HG03097 (cell line): ENCODE data around the gene PAQR5.
"Not testable (repeated sequence)": the region's sequence is repeated elsewhere in the genome, so short reads cannot be mapped to it uniquely, and the experiment has no call there.

Experiments used
- ATAC-seq: cut with Tn5 transposase; IDR thresholded peaks from one replicate; pipeline ENCODE4 v1.9.1; 2021; ENCODE audit not compliant: unreplicated experiment, low FRiP score

Gene PAQR5, protein sequence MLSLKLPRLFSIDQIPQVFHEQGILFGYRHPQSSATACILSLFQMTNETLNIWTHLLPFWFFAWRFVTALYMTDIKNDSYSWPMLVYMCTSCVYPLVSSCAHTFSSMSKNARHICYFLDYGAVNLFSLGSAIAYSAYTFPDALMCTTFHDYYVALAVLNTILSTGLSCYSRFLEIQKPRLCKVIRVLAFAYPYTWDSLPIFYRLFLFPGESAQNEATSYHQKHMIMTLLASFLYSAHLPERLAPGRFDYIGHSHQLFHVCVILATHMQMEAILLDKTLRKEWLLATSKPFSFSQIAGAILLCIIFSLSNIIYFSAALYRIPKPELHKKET

DNA sequence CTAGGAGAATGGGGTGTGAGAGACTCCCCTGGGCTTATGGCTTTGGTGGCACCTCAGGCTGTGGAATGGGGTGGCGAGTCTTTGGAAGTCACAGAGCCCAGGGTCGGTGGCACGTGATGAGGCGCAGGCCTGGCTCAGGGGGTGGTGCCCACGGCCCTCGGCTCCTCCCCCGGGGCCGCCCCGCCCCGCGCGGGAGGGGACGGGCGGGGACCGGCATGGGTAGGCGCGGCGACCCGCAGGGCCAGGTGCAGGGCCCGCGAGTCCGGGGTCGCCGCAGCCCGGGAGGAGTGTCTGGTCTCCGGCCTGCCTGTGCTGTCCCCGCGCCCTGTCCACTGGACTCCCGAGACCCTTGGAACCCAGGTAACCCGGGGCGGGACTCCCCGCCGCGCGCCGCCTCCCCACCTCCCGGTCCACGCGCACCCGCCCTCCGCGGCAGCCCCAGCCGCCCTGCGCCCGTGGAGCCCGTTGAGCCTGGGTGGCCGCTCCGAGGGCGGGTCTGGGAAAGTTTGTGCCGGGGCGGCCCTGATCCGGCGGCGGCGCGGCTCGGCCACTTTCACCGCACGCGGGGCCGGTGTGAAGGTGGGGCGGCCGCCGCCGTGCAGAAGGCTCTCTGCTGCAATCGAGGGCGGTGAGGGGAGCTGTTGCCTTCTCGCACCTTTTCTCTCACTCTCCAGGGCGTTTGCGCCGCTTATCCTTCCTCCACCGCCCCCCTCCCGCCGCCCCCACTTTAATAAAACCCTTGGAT, at the start of gene PAQR5:
PAQR5 (plus strand) TSS at position 216 of the 745 bp plus-strand sequence. CDS start 61,169 bp downstream, outside the sequence.
- ATAC-seq = no peak

DNA sequence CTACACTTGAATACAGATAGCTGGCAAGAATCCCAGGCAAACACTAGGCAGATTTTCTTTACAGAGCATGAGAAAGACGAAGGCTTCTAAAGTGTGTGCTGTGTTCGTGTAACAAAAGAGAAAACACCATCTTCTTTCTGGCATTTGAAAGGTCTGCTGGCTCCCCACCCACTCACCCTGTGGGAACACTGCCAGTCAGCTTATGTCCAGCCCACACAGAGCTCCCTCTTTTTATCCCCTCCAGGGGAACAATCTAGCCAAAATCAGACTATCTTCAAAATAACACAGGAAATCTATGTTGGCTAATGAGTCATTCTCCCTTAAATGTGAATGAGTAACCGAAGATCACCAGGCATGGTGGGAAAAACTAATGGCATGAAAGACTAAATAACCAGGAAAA, 45.6 kb upstream of the PAQR5 start:
- ATAC-seq = no peak

DNA sequence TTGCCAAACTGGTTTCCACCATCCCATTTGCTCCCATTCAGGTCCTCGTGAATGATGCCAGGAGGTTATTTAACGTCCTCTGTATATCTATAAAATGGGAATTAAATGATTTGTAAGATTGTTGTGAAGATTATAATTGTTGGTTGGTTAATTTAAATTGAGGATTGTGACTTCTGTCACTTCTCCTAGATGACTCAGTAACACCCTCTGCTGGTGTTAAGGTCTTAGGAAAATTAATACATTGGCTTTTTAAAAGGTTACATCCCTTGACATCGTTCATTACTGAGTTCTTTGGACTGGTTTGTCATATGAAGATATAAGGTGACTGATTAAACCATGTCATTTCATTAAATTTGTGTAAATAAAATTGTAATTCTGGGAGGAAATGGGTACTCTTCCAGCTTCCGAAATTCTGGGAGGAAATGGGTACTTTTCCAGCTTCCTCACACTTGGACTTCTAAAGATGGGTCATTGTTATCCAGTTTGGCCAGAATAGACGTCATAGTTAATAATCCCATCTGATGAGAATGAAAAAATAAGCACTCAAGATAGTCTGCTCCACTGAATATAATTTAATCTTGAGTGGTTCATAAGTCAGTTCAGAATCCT, 33.3 kb upstream of the PAQR5 start:
- ATAC-seq = no peak

DNA sequence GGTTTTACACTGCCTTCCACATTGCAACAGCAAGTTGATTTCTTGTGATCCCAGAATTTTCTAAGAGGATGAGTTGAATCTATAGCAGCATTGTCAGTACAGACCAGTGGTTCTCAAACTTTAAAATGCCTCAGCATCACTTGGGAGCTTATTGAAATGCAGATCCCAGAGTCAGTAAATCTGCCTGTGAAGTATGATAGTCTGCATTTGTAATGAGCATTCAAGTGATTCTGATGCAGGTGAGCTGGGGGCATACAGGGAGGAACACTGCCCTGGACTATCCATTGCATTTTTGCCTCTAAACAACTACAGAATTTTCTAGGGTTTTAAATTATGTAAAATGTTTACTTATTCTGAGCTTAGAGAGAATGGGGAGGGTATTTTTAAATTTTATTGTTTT, 27.5 kb upstream of the PAQR5 start:
- ATAC-seq = no peak

DNA sequence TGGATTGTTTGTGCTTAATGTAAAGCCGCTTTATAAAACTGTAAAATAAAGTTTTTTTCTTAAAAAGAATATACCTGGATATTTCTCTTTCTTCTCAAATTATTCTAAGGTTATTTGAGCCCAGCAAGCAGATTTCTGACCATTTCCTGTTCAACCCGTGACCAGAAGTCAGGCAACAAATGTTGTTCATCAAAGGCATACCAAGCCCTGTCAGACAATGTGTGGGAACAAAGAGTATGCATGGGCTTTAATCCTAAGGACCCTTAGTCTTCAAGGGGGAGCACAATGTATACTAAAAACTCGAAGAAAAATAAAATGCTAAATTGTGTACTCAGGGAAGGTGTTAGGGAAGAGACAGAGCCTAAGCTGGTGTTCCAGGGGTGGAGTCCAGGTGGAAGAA, 26.6 kb upstream of the PAQR5 start:
- ATAC-seq = no peak

DNA sequence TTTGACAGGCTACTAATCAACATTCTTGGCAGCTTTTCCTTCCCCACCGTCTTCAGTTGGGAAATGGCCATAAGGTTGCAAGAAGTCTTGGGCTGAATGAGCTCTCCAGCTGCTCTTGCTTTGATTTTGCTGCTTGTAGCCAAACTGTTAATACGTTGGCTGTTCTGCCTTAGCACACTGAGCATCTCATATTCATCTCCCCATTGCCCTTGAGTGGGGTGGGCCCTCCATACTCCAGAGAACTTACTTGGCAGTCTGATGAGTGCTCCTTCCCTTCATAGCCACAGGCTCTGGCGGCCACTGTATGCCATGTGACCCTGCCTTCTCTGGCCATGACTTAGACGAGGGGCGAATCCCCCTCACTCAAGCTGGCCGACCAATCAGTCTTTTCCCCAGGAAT, 25.8 kb upstream of the PAQR5 start:
- ATAC-seq = no peak

DNA sequence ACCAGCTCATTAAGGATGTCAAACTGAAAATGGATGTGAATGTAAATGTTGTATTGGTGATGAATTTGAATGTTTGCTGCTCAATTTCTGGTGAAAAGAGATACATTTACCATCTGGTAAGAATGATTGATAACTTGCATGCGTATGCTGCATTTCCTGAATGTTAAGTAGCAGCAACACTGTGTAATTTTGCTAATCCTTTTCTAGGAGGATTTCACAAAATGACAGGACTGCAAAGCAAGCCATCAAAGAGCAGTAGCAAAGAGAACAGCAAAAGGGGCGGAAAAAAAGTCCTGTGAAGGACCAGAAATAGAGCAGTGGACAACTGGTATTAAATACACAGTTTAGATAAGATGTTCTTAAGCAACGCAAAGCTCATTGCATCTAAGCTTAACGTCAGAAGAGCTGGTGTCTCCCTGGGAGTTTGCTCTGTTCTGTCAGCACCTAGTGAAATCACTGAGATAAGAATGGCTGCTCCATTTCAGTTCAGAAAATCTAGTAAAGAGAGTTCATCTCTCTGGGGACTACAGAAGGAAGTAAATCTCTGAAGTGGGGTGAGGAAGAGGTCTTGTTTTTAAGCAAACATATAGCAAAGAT, 23.5 kb upstream of the PAQR5 start:
- no peak for ATAC-seq

DNA sequence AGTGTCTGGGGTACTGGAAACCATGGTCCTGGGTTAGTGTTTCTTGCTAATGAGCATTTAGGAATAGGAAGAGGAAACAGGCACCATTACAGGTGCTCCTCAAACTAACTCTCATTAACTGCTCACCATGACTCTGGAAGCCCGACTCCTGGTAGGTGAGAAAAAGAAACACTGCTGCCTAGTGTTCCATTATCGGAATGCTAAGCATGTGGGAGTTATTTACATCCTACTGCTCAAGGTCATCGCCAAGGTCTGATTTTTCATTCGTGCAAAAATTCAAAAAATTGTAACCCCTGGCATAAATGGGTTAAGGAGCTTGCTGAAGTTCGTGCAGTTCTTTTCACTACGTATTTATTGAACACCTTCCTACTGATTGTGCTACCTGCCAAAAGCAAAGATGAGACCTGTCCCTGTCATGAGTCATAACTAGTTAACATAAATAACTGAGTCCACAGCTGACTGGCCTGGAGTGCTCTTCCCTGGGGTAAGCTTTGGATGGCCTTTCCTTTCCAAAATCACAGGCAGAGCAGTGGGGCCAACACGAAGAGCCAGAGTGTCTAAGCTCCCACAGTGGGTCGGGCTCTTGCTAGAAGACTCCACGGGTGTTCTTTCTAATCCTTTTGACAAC, 22.7 kb upstream of the PAQR5 start:
- no peak for ATAC-seq

DNA sequence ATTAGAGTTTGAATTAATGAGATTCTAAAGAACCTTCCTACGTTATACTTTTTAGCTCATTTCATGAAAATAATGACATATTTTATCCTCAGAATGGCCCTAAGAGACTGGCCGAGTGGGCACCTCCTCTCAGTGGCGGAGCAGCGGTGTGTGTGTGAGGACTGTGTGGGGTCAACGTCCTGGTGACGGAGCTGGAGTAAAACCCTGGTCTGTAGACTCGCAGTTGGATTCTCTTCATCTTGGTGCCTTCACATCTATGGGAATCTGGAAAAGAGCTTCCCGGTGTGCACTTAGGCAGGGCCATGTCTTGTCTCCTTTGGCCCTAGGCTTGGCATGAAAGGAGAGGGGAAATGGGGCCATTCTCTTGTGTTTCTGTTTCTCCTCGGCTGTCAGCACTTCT, 21.4 kb upstream of the PAQR5 start:
- ATAC-seq = no peak

DNA sequence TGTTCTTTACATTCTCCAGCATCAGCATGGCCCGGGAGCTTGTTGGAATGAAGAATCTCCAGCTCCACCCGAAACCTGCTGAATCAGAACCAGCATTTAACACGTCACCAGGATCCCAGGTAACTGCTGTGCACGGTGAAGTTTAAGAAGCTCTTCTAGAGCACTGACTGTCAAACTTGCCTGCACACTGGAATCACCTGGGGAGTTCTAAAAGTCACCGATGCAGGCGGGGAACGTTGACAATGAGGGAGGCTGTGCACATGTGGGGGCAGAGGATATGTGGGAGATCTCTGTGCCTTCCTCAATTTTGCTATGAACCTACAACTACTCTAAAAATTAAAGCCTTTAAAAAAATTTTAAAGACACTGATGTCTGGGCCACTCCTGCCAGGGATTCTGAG, 19.1 kb upstream of the PAQR5 start:
- ATAC-seq = no peak

DNA sequence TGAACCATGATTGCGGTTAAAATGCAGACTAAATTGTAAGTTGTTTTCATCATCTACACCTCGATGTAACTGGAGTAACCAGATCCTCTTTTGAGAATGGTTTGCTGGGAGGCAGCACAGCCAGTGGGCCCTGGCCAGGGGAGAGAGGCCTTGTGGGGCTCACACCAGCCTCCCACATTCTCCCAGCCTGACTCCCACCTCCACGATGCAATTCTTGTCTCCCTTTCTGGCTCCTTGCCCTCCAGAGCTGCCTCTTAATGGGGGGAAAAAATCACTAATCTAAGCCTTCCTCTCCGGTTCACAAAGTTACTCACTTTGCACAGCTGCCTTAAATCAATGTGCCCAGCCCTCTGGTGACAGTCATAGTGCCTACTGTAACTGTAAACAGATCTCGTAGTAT, 17.9 kb upstream of the PAQR5 start:
- ATAC-seq = no peak

DNA sequence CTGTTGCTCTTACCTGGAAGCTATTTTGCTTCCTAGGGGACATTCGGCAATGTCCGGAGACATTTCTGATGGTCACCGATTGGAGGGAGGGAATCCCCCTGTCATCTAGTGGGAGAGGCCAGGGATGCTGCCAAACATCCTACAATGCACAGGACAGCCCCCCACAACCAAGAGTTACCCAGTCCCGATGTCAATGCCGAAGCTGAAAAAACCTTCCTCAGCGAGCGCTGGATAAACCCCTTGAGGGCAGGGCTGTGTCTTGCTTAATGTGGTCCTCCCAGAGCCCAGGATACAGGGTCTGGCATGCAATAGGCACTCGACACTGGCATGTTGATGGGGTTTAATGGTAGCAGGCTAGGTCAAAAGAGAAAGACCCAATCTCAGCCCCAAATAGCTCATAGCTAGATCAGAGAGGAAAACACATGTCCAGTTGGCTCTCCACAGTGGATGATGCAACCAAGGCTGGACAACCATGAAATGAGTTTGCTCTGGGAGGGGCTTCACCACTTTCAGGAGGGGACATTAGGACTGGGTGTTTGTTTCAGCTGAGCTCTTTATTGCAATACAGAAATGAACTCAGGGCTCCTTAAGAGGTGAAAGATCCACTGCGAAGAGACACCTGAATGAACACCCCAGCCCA, 16.5 kb upstream of the PAQR5 start:
- no peak for ATAC-seq

DNA sequence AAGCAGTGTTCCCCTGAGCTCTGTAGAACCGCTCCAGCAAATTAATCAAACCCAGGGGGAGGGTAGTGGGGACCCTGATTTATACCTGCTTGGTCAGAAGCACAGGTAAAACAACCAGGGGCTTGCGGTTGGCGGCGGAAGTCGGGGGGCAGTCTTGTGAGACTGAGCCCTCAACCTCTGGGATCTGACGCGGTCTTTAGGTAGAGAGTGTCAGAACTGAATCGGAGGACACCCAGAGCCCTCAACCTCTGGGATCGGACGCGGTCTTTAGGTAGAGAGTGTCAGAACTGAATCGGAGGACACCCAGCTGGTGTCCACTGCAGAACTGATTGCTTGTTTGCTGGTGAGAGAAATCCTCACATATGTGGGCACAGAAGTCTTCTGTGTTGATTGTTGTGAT, 12.9 kb upstream of the PAQR5 start:
- ATAC-seq = no peak

DNA sequence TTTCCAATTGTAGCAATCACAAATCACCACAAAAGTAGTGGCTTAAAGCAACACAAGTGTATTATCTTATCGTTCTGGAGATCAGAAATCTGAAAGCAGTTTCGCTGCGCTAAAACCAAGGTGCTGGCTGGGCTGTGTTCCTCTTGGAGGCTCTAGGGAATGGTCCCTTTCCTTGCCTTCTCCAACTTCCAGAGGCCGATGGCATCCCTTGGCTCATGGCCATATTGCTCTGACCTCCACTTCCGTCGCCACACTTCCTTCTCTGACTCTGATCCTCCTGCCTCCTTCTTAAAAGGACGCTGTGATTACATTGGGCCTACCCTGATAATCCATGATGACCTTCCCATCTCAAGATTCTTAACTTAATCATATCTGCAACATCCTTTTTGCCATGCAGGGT, 10.7 kb upstream of the PAQR5 start:
- ATAC-seq = no peak

DNA sequence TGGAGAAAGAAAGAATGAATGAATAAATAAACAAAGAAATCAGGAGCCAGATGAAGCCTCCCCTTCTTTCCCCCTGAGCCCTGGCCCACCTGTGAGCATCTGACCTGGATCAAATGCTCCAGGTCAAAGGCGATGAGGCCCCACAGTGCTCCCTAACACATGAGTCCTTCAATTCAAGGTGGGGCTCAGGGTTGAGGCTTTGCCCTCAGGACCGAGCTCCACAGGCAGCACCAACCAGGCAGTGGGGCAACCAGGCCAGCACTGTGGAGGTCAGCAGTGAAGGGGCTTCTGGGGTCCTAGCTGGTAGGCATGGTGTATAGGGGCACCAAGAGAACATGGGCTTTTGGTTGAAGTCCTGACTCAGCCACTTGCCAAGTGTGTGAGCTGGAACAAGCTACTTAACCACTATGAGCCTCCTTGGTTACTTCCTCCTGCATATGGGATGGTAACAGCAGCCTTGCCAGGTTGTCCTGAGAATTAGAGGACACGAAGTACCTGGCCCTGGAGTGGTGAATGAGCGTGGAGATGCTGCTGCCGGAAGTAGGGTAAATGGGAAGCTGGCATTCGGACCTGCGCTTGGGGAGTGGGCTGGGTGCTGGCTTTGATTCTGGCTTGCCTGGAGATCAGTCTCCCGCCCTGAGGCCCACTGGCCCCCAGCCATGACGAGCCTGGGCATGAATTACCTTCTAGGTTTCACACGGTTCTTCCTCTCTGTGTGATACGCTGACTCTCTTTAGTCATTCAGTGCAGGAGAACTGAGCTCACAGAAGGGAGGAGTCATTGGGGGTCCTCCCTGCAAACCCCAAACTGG, 10.0 kb upstream of the PAQR5 start:
- ATAC-seq = no peak

DNA sequence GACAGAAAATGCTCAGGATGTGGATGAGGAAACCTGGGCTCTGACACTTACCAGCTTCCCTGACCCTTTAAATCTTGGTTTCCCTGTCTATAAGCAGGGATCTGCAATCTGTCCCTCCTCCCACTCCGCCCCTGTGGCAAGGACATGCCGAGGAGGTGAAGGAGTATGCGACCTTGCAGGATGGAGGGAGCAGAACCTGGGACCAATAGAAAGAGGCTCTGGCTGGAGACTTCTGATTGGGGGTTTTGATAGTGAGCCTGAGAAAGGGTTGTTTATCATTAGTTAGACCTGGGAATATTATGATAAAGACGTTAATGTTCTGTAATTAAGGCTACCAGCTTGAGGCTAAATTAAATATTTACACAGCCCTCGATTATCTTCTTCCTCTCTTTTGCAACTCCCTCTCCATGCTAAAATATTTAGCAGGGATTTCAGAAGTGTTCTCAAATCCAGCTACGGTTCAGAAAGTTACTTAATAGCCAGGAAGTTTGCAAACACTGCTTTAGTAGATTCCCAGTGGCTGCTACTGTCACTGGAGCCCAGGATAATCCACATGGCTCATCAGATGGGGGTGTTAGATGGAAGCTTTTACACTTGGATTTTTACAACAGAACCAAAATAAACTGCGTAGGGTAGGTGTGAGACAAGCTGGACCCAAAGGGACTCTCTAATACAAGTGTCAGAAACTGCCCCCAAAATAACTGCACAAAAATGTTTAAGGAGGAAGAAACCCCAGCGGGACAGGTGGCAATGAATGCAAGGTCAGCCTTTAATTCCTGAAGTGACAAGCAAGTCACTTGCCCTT, 9.2 kb upstream of the PAQR5 start:
- ATAC-seq = no peak

DNA sequence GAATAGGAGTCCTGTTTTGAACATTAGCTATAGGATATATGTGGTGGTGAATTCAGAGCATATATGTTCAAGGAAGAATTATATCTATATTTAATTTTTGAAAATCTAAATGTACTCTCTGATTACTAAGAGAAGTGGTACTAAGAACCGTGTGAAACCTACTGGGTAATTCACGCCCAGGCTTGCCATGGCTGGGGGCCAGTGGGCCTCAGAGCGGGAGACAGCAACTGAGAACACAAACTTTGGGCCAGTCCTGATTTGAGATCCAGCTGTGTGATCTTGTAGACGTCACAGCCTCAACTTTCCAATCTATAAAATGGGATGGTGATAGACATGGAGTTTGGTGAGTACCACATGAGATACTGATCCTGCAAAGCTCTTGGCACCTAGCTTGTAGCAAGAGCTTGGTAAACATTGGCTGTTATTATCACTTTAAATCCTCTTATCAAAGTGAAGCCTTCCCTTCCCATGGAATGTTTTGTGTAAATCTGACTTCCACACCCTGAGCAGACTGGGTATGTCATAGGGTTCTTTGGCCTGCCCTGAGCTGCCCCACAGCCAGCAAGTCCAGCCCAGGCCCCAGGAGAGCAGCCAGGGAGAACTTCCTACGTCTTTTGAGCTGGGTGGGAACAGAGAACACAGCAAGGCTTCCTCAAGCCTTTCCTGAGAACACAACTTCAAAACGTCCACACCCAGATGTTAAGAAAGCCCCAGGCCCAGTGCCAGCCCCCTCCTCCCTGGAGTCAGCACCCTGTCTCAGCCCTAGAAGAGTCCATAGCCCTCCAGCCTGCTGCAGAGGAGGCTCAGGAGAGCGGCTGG, 8.2 kb upstream of the PAQR5 start:
- no peak for ATAC-seq

DNA sequence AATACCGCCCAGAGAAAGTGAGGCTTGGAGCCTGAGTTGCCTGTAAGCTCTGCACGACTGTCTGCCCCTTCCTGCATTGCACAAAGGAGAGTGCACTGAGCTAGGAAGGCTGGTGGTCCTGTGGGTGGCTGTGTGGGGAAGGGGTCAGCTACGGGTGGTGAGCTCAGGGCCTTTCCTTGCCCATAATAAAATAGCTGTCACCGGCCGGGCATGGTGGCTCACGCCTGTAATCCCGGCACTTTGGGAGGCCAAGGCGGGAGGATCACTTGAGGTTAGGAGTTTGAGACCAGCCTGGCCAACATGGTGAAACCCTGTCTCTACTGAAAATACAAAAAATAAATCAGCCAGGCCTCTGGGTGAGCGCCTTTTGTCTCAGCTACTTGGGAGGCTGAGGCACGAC, 7.1 kb upstream of the PAQR5 start:
- not testable (repeated sequence) for ATAC-seq
